Upper lobe of right lung (tissue), 1 donor: ENCODE measurements around the gene DEFB113. TPM values are rescaled to one million over a fixed set of nuclear protein-coding genes. Genes with fewer than 3 reads are reported as not detected.

Experiments used
- ATAC-seq: fragments of 200-7000 bp; cut with Tn5 transposase; one replicate; pipeline ENCODE4 v1.9.1; 2020; ENCODE audit warnings: mild to moderate bottlenecking, moderate library complexity
- DNase-seq: peaks from one replicate; pipeline ENCODE4 v3.0.0-alpha.2; 2020
- H3K27ac ChIP-seq: fragments of 200-600 bp; one replicate; pipeline ENCODE4 v1.8.0; 2022
- H3K27me3 ChIP-seq: fragments of 200-600 bp; one replicate; pipeline ENCODE4 v1.8.0; 2022; ENCODE audit warnings: mild to moderate bottlenecking
- H3K36me3 ChIP-seq: fragments of 200-600 bp; one replicate; pipeline ENCODE4 v1.8.0; 2022
- H3K4me1 ChIP-seq: fragments of 200-600 bp; one replicate; pipeline ENCODE4 v1.8.0; 2022
- H3K4me3 ChIP-seq: fragments of 200-600 bp; one replicate; pipeline ENCODE4 v1.8.0; 2022; ENCODE audit warnings: mild to moderate bottlenecking
- H3K9me3 ChIP-seq: fragments of 200-600 bp; one replicate; pipeline ENCODE4 v1.8.0; 2022
- CTCF ChIP-seq: fragments of 200-600 bp; IDR thresholded peaks from one replicate; pipeline ENCODE4 v1.8.0; 2022; ENCODE audit warnings: antibody characterized with exemption
- intact Hi-C: fragments of 100-400 bp; cut with DNase I; formaldehyde crosslinking; loops from one replicate; pipeline ENCODE4 v1.11.0; 2022
- total RNA-seq: library from RNA; stranded (reverse); fragmentation: NEBNext Ultra II Directional; extraction: Animal tissue kit (Norgen Biotek cat#: 25700); gene quantifications from one replicate; pipeline ENCODE4 v1.2.1, GENCODE V29; 2021
- donor health status: DM: no; HTN: yes; CAD: no; lungs with severe emphysema.

The DEFB113 gene
- total RNA-seq, 1 donor from 2014 or later, result not detected

DNA sequence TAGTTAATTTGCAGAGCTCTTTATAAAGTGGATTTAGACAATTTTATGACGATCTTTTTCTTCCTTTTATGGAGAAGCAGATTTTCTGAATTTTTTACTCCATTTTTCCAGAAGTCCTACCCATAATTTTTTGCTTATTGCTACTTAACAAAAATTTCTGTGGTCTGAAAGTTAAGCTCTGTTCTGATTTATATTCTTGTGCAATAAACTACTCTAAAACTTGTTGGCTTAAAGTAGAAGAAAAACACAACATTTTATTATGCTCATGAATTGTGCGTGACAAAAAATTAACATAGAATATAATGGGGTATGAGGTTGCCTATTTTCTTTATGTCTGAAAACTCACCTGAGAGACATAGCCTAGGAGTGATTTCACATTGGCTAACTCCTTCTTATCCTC, 2.6 kb downstream of the DEFB113 start:
- H3K36me3 ChIP-seq, result no peaks in the 10 kb centered on the region
- H3K9me3 ChIP-seq, result no peaks in the 10 kb centered on the region
- TF ChIP-seq CTCF, result no peak
- intact Hi-C loops, result no loop called here
- no peak overlapping the region for H3K4me3 ChIP-seq
- H3K4me1 ChIP-seq, result no peaks in the 10 kb centered on the region
- H3K27me3 ChIP-seq, result no peaks in the 10 kb centered on the region
- ATAC-seq (no peak), DNase-seq (no peak)
- no peak overlapping the region for H3K27ac ChIP-seq

- no peak for ATAC-seq
- H3K27ac ChIP-seq, result no peak overlapping the region
- no peak for TF ChIP-seq CTCF
Measured at GRCh38 chr6:49966334-49966733, 3.1 kb downstream of the DEFB113 start.

DNA sequence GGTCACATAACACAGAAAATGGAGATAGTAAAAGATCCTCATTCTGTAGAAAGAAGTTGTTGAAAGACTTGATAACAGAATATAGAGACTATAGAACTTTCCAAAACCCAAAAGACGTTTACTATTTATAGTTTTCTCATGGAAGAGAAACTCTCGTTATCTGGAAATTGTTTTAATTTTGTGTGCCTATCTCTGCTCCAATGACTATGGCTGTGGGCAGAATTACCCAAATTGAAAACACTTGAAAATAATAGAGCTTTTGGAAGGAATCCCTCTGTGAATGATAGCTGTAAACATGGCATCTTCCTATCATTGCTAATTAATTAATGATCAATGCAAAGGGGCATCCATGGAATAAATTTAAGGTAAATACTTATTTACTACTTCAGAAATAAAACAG, 5.4 kb downstream of the DEFB113 start, which contains the start of gene DEFB114:
TSS of gene DEFB114 (minus strand) at position 101 of the 400 bp plus-strand sequence. CDS start at position 42, 59 bp downstream.
- H3K9me3 ChIP-seq, result no peaks in the 10 kb centered on the region

More at GRCh38 chr6:49966334-49966733, 3.1 kb downstream of the DEFB113 start:
- no peaks in the 10 kb centered on the region for H3K9me3 ChIP-seq
- no peaks in the 10 kb centered on the region for H3K4me1 ChIP-seq
- no peak overlapping the region for H3K4me3 ChIP-seq
- no peaks in the 10 kb centered on the region for H3K27me3 ChIP-seq
- no peaks in the 10 kb centered on the region for H3K36me3 ChIP-seq
- DNase-seq, result no peak
- intact Hi-C loops, result no loop called here

GRCh38 chr6:49958180-49958579, 11.2 kb downstream of the DEFB113 start:
- intact Hi-C loops, result no loop called here
- no peaks in the 10 kb centered on the region for H3K27me3 ChIP-seq

More for the DNA sequence above, 5.4 kb downstream of the DEFB113 start, which contains the start of gene DEFB114:
- no peak within 1 kb of the TSS for H3K4me3 ChIP-seq
- DNase-seq (no peak), ATAC-seq (no peak)
- no peak within 1 kb of the TSS for H3K27ac ChIP-seq
- intact Hi-C loops, result no loop called here
- no peaks in the 10 kb centered on the region for H3K4me1 ChIP-seq
- H3K27me3 ChIP-seq, result no peaks in the 10 kb centered on the region
- TF ChIP-seq CTCF, result no peak
- no peaks in the 10 kb centered on the region for H3K36me3 ChIP-seq

DNA sequence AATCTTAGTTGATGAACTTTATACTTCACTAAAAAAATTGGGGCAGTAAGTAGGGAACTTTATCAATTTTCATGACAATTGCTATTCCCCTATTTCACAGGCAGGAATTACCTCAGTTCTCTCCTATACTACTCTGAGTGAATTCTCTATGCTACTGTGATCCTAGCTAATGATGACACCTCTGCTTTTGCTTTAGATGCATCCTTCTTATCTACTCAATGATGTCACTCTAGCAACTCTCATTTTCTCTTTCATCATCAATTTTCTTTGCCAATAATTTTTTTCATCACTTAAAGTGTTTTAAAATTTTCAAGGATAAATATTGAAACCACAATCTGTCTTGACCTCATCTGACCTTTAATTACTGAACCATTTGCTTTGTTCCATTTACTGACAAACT, 13.6 kb downstream of the DEFB113 start:
- intact Hi-C loops, result no loop called here
- no peak overlapping the region for H3K4me3 ChIP-seq
- ATAC-seq, result no peak
- H3K9me3 ChIP-seq, result no peaks in the 10 kb centered on the region
- H3K27me3 ChIP-seq, result no peaks in the 10 kb centered on the region
- H3K4me1 ChIP-seq, result no peaks in the 10 kb centered on the region
- no peak for TF ChIP-seq CTCF
- no peak for DNase-seq
- no peak overlapping the region for H3K27ac ChIP-seq
- no peaks in the 10 kb centered on the region for H3K36me3 ChIP-seq

More at GRCh38 chr6:49958180-49958579, 11.2 kb downstream of the DEFB113 start:
- no peaks in the 10 kb centered on the region for H3K36me3 ChIP-seq
- H3K4me3 ChIP-seq, result no peak overlapping the region
- ATAC-seq (no peak), DNase-seq (no peak)
- H3K27ac ChIP-seq, result no peak overlapping the region
- no peaks in the 10 kb centered on the region for H3K4me1 ChIP-seq
- TF ChIP-seq CTCF, result no peak
- H3K9me3 ChIP-seq, result no peaks in the 10 kb centered on the region

- no peaks in the 10 kb centered on the region for H3K36me3 ChIP-seq
- no peaks in the 10 kb centered on the region for H3K9me3 ChIP-seq
- no peaks in the 10 kb centered on the region for H3K4me1 ChIP-seq
- DNase-seq (no peak), ATAC-seq (no peak)
- H3K4me3 ChIP-seq, result no peak overlapping the region
- no peak overlapping the region for H3K27ac ChIP-seq
- intact Hi-C loops, result no loop called here
- no peaks in the 10 kb centered on the region for H3K27me3 ChIP-seq
- no peak for TF ChIP-seq CTCF
Measured at GRCh38 chr6:49951926-49952325, 17.5 kb downstream of the DEFB113 start.
